K562 (cell line): ENCODE results near the gene PBX2. TPM values are rescaled to one million over a fixed set of nuclear protein-coding genes. Genes with fewer than 3 reads are reported as not detected.

Source experiments
- ADNP ChIP-seq: fragments of 200-800 bp; sonication (Bioruptor generic); IDR thresholded peaks from 2 replicates; pipeline ENCODE4 v1.6.1; 2016; ENCODE audit warnings: missing genetic modification characterization, missing compliant biosample characterization
- ARID3B ChIP-seq: fragments of 250-450 bp; sonication (Bioruptor Pico); IDR thresholded peaks from 2 replicates; pipeline ENCODE4 v1.4.0; 2020; ENCODE audit warnings: borderline replicate concordance
- BRF2 ChIP-seq: IDR thresholded peaks from 3 replicates; pipeline ENCODE4 v1.6.1; 2011; ENCODE audit warnings: borderline replicate concordance, mild to moderate bottlenecking; ENCODE audit not compliant: insufficient read length, insufficient read depth
- ELF2 ChIP-seq: fragments of 250-450 bp; sonication (Bioruptor Pico); IDR thresholded peaks from 2 replicates; pipeline ENCODE4 v1.5.0; 2021; ENCODE audit warnings: mild to moderate bottlenecking
- GABPB2 ChIP-seq: fragments of 250-450 bp; sonication (Bioruptor Pico); conservative IDR thresholded peaks from 2 replicates; pipeline ENCODE4 v1.5.1; 2021; ENCODE audit warnings: mild to moderate bottlenecking
- GATAD2A ChIP-seq: fragments of 450-650 bp; IDR thresholded peaks from 2 replicates; pipeline ENCODE4 v1.6.1; 2017
- GTF2E2 ChIP-seq: fragments of 200-800 bp; sonication (Bioruptor generic); IDR thresholded peaks from 2 replicates; pipeline ENCODE4 v1.6.1; 2016; ENCODE audit warnings: missing genetic modification characterization, missing compliant biosample characterization
- HDAC8 ChIP-seq: fragments of 450-650 bp; IDR thresholded peaks from 2 replicates; pipeline ENCODE4 v1.6.1; 2016; ENCODE audit warnings: mild to moderate bottlenecking, missing genetic modification characterization, moderate library complexity, missing compliant biosample characterization
- HMBOX1 ChIP-seq: sonication (generic); IDR thresholded peaks from 2 replicates; pipeline ENCODE4 v1.6.1; 2016
- HNRNPK ChIP-seq: fragments of 200-400 bp; formaldehyde crosslinking; IDR thresholded peaks from one replicate; pipeline ENCODE4 v1.6.1; 2018; ENCODE audit warnings: mild to moderate bottlenecking, low read depth, low read length; ENCODE audit not compliant: poor library complexity, severe bottlenecking
- LEF1 ChIP-seq: fragments of 450-650 bp; IDR thresholded peaks from 2 replicates; pipeline ENCODE4 v1.6.1; 2016; ENCODE audit warnings: mild to moderate bottlenecking
- MTA2 ChIP-seq: fragments of 450-650 bp; IDR thresholded peaks from 2 replicates; pipeline ENCODE4 v1.6.1; 2016; ENCODE audit warnings: low read depth
- NONO ChIP-seq, 2 experiments: fragments of 200-400 bp in 1 of 2; fragments of 450-650 bp in 1 of 2; formaldehyde crosslinking in 1 of 2; IDR thresholded peaks; 2 replicates each; pipeline ENCODE4 v1.6.1; 2017; ENCODE audit warnings: low read depth in 2 of 2, mild to moderate bottlenecking in 2 of 2, moderate library complexity in 2 of 2, low read length in 1 of 2
- PYGO2 ChIP-seq: fragments of 450-650 bp; IDR thresholded peaks from 2 replicates; pipeline ENCODE4 v1.6.1; 2016; ENCODE audit warnings: mild to moderate bottlenecking, missing genetic modification characterization, moderate library complexity, missing compliant biosample characterization
- SAFB2 ChIP-seq: fragments of 200-400 bp; formaldehyde crosslinking; IDR thresholded peaks from 2 replicates; pipeline ENCODE4 v1.6.1; 2018; ENCODE audit warnings: borderline replicate concordance, low read length, low read depth, moderate library complexity; ENCODE audit not compliant: severe bottlenecking
- TBP ChIP-seq: optimal IDR thresholded peaks from 2 replicates; pipeline ENCODE3; 2011; ENCODE audit warnings: low read depth, low read length, improper control_type of control experiment
- ZBTB11 ChIP-seq, 3 experiments: fragments of 200-800 bp in 1 of 3; fragments of 250-450 bp in 1 of 3; fragments of 450-650 bp in 1 of 3; sonication (Bioruptor Pico) in 1 of 3; sonication (Bioruptor generic) in 1 of 3; formaldehyde crosslinking in 1 of 3; IDR thresholded peaks; 2 replicates each; pipeline versions ENCODE4 v1.6.1 to v1.8.0; 2016 to 2022; ENCODE audit warnings: mild to moderate bottlenecking in 2 of 3, missing genetic modification characterization in 2 of 3, missing compliant biosample characterization in 1 of 3, moderate library complexity in 1 of 3
- polyA plus RNA-seq, 8 experiments: library from polyadenylated mRNA; depleted of rRNA in 4 of 8; stranded (reverse) in 5 of 8; unstranded in 3 of 8; fragments of >200 nt; fragmentation: Nextera tagmentation in 2 of 8; fragmentation: Illumina TruSeq in 1 of 8; extraction: Ambion mirVana in 2 of 8; extraction: Trizol in 1 of 8; gene quantifications; 2 replicates each; pipeline versions ENCODE4 v1.2.1 to v1.2.3, GENCODE V29; 2011 to 2014; ENCODE audit warnings: inconsistent platforms in 1 of 8, missing spikeins in 1 of 8
- total RNA-seq, 7 experiments: library from RNA; depleted of rRNA in 6 of 7; stranded (reverse); fragments of >200 nt in 6 of 7; fragmentation: Illumina TruSeq in 2 of 7; extraction: Trizol in 2 of 7; gene quantifications; 2 replicates each; pipeline versions ENCODE4 v1.2.1 to v1.2.3, GENCODE V29; 2011 to 2021; ENCODE audit warnings: low replicate concordance in 1 of 7

The PBX2 gene
- total and polyA plus RNA-seq, 9 of the 15 experiments (the other 6 are each of a cell fraction or from before 2014, with no cell fraction given): 1.9 to 134 (median 62.5) TPM

GRCh38 chr6:32178547-32179440 lies 11.2 kb downstream of the PBX2 start (continued):
- TF ChIP-seq HDAC8 (tag) (no peak), MTA2 (peak; percentile 4; the same call in 1 of the 2 replicates), TBP (peak; percentile 60), BRF2 (no peak), NONO (IDR thresholded peaks at IDR 0.05; ENCODE audit: low read depth in 2 of 2, low read length in 1 of 2) (0 out of 4 replicates have a peak, but pooled peaks of 1 of the 2 experiments have one; percentile 18), PYGO2 (tag) (no peak), GTF2E2 (tag) (no peak), HNRNPK (no peak), SAFB2 (no peak), ADNP (no peak), GABPB2 (no peak), ZBTB11 (CRISPR knock-in tag; IDR thresholded peaks at IDR 0.05) (no peak), LEF1 (no peak), ELF2 (CRISPR knock-in tag) (no peak), HMBOX1 (0 out of 2 replicates have a peak, but pooled peaks have one; percentile 34), ARID3B (CRISPR knock-in tag) (no peak), GATAD2A (peak; percentile 78; the same call in 1 of the 2 replicates)
